WTC11 (cell line): Measurements from ENCODE around the gene DNAH8. TPM values are rescaled to one million over a fixed set of nuclear protein-coding genes. Genes with fewer than 3 reads are reported as not detected.

ENCODE experiments used
- ATAC-seq: fragments of 200-7000 bp; cut with Tn5 transposase; 2 replicates; pipeline ENCODE4 v1.10.0; 2021; ENCODE audit warnings: mild to moderate bottlenecking, moderate library complexity
- CTCF ChIA-PET: fragments of 300-600 bp; sonication (Branson Sonifier 250); formaldehyde crosslinking; loops from one replicate; lab custom pipeline; 2021; ENCODE audit warnings: antibody characterized with exemption; lab: Charles Lee
- POLR2A ChIA-PET: fragments of 350-600 bp; sonication (Branson Sonifier 250); formaldehyde crosslinking; loops from one replicate; lab custom pipeline; 2021; ENCODE audit warnings: antibody characterized with exemption; lab: Charles Lee
- DNase-seq: peaks from one replicate; pipeline ENCODE4 v3.0.0; 2021; ENCODE audit warnings: low spot score
- H3K27ac Mint-ChIP-seq: 2 replicates; pipeline ENCODE4 v1.8.0; 2021; ENCODE audit warnings: mixed read lengths
- H3K27me3 Mint-ChIP-seq: 2 replicates; pipeline ENCODE4 v1.8.0; 2021; ENCODE audit warnings: low read depth, mild to moderate bottlenecking, moderate library complexity, mixed read lengths
- H3K36me3 Mint-ChIP-seq: 2 replicates; pipeline ENCODE4 v1.8.0; 2021; ENCODE audit warnings: mixed read lengths
- H3K4me1 Mint-ChIP-seq: 2 replicates; pipeline ENCODE4 v1.8.0; 2022; ENCODE audit warnings: mixed read lengths
- H3K4me3 Mint-ChIP-seq: 2 replicates; pipeline ENCODE4 v1.8.0; 2021; ENCODE audit warnings: mild to moderate bottlenecking, moderate library complexity, mixed read lengths
- H3K9me3 Mint-ChIP-seq: 2 replicates; pipeline ENCODE4 v1.8.0; 2021; ENCODE audit warnings: mixed read lengths
- AR ChIP-seq: fragments of 250-450 bp; sonication (Bioruptor Pico); IDR thresholded peaks from 2 replicates; pipeline ENCODE4 v1.9.0; 2021; ENCODE audit warnings: mild to moderate bottlenecking
- ARID4B ChIP-seq: sonication (generic); formaldehyde crosslinking; IDR thresholded peaks from 2 replicates; pipeline ENCODE4 v1.8.0; 2023; ENCODE audit warnings: missing genetic modification reagents, mild to moderate bottlenecking, borderline replicate concordance
- CTCF ChIP-seq: fragments of 200-600 bp; IDR thresholded peaks from 2 replicates; pipeline ENCODE4 v1.8.0; 2022; ENCODE audit warnings: antibody characterized with exemption
- IRF1 ChIP-seq: sonication (generic); formaldehyde crosslinking; IDR thresholded peaks from 2 replicates; pipeline ENCODE4 v1.8.0; 2023; ENCODE audit warnings: missing genetic modification reagents
- KAT7 ChIP-seq: sonication (generic); formaldehyde crosslinking; IDR thresholded peaks from 2 replicates; pipeline ENCODE4 v1.8.1; 2023; ENCODE audit warnings: missing genetic modification reagents, mild to moderate bottlenecking, borderline replicate concordance
- RELA ChIP-seq: sonication (generic); formaldehyde crosslinking; IDR thresholded peaks from 2 replicates; pipeline ENCODE4 v1.8.1; 2022; ENCODE audit warnings: missing genetic modification reagents, mild to moderate bottlenecking, borderline replicate concordance
- ZNF121 ChIP-seq: sonication (generic); formaldehyde crosslinking; IDR thresholded peaks from 2 replicates; pipeline ENCODE4 v1.8.0; 2023; ENCODE audit warnings: missing genetic modification reagents
- ZNF423 ChIP-seq: fragments of 250-450 bp; sonication (Bioruptor Pico); IDR thresholded peaks from 2 replicates; pipeline ENCODE4 v2.1.2; 2022; ENCODE audit warnings: mild to moderate bottlenecking, moderate library complexity
- ZNF671 ChIP-seq: fragments of 250-450 bp; sonication (Bioruptor Pico); IDR thresholded peaks from 2 replicates; pipeline ENCODE4 v1.8.0; 2021; ENCODE audit warnings: mild to moderate bottlenecking
- ZSCAN18 ChIP-seq: fragments of 250-450 bp; sonication (Bioruptor Pico); IDR thresholded peaks from 2 replicates; pipeline ENCODE4 v2.1.2; 2022; ENCODE audit warnings: mild to moderate bottlenecking, moderate library complexity
- total RNA-seq: library from RNA; stranded (reverse); gene quantifications from 3 replicates; pipeline ENCODE4 v1.2.3, GENCODE V29; 2021
- TF ChIP-seq, protein P1 (sequence below): sonication (generic); formaldehyde crosslinking; IDR thresholded peaks from 2 replicates; pipeline ENCODE4 v1.8.1; 2023; ENCODE audit warnings: mild to moderate bottlenecking, missing genetic modification reagents, moderate library complexity

Gene DNAH8
- total RNA-seq, 1 experiment from 2014 or later: 0.02 TPM

DNA sequence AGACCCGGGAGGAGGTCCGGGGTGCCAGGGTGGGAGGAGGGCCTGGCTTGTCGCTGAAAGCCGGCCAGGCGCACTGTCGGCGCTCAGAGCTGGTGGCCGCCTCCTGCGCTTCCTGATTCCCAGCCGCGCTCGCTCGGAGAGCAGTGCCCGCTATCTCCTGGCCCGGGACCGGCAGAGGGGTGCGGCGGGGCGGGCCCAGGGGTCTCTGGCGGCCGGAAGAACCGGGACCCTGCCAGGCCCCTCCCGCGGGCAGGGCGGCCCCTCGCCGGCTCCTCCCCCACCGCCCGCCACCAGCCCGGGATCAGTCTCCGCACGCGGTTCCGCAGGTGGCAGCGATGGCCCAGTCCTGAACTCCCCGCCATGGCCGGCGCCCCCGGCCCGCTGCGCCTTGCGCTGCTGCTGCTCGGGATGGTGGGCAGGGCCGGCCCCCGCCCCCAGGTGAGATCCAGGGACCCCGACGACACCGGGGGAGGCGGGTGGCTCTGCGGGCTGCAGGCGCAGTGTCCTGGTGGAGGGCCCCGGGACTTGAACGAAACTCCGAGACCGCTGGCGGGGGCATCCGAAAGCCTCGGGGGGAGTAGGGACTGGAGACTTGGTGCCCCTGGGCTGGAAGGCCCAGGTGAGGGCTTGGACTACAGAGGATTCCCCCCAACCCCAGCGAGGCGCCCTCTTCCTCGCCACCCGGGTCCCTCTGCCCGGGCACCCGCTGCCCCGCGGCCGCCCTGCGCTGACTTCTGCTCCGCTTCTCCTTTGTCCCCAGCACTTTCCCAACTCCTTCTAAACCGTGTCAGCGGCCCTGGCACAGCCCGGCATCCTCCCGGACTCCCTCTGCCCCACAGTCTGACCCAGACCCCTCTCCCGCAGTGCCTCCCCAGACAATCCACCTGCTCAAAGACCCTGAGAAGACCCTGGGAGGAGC, 333.6 kb downstream of the DNAH8 start, which contains the start of gene GLP1R (continued):
- TF ChIP-seq IRF1 (0 out of 2 replicates have a peak, but pooled peaks have one; percentile 34), KAT7 (peak; percentile 37; the same call in 1 of the 2 replicates), CTCF (no peak), RELA (peak; percentile 78; the same call in 1 of the 2 replicates), AR (CRISPR knock-in tag) (no peak)

DNA sequence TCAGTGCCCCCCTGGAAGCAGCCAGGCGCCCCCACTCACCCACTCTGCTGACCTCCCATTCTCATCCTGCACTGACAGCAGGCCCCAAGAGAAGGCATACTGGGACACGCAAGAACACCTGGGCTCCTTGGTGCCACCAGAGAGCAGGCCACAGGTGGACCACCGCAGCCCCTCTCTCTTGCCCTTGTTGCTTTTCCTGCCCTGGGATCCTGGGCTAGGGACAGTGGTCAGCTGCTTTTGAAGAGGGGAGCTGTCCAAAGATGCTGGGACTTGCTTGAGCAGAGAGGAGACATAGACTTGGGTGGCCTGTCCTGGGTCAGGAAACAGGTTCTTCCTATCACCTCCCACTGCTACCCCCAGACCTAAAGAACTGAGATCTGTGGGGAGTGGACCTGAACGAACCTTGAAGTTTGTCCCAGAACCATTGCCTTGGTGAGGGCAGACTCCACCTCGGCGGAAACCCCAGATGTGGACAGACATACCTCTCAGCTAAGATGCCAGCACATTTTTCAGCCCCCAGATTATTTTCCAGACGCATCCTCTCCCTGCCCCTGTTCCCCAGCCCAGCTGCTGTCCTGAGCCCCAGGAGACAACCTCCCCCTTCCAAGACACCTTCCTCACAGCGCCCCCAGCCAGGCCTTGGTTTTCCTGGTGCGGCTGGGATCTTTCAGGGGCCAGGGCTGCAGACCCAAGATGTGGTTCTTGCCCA, 334.6 kb downstream of the DNAH8 start:
- no peak overlapping the region for H3K27ac Mint-ChIP-seq
- TF ChIP-seq ZNF423 (CRISPR knock-in tag) (no peak), RELA (no peak), ZNF671 (no peak), ARID4B (CRISPR knock-in tag) (no peak), ZNF121 (peak; percentile 53; the same call in 1 of the 2 replicates), ZSCAN18 (no peak)
- TF ChIP-seq, protein P1, sequence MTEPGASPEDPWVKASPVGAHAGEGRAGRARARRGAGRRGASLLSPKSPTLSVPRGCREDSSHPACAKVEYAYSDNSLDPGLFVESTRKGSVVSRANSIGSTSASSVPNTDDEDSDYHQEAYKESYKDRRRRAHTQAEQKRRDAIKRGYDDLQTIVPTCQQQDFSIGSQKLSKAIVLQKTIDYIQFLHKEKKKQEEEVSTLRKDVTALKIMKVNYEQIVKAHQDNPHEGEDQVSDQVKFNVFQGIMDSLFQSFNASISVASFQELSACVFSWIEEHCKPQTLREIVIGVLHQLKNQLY: no peak
- peaks cover 20% of the 10 kb centered on the region for H3K4me1 Mint-ChIP-seq
- peaks cover 49% of the 10 kb centered on the region for H3K27me3 Mint-ChIP-seq
- H3K36me3 Mint-ChIP-seq: no peaks in the 10 kb centered on the region
- POLR2A ChIA-PET: no interaction called here
- CTCF ChIA-PET: interaction anchor here (0.8 to 2.3 kb wide), 9 partner anchors 13 to 77 kb away, joined by 3 to 8 read pairs (median 5); no protein-coding TSS in a partner anchor
- H3K9me3 Mint-ChIP-seq: no peaks in the 10 kb centered on the region
- peak overlapping the region; percentile 81 for H3K4me3 Mint-ChIP-seq
- ATAC-seq: peak; percentile 6
- peak; percentile 39 for DNase-seq
